ENCODE data around the gene DNPH1.

DNPH1 gene

GRCh38 chr6:43196337-43196736 lies 32.9 kb downstream of the DNPH1 start:
- no peaks in the 10 kb centered on the region for H3K4me1 Mint-ChIP-seq (ENCODE audit: low read depth)
- H3K9me3 Mint-ChIP-seq = no peaks in the 10 kb centered on the region
- no peak overlapping the region for H3K27ac Mint-ChIP-seq
- H3K36me3 Mint-ChIP-seq (ENCODE audit: low read depth) = peaks cover 80% of the 10 kb centered on the region
- no peak for DNase-seq
- H3K27me3 Mint-ChIP-seq = no peaks in the 10 kb centered on the region
- no peak overlapping the region for H3K4me3 Mint-ChIP-seq

GRCh38 chr6:43193929-43194328 lies 35.4 kb downstream of the DNPH1 start:
- no peak overlapping the region for H3K4me3 Mint-ChIP-seq
- H3K9me3 Mint-ChIP-seq = no peaks in the 10 kb centered on the region
- H3K4me1 Mint-ChIP-seq (ENCODE audit: low read depth) = peaks cover 8% of the 10 kb centered on the region
- no peaks in the 10 kb centered on the region for H3K27me3 Mint-ChIP-seq
- H3K27ac Mint-ChIP-seq = no peak overlapping the region
- peaks cover 76% of the 10 kb centered on the region for H3K36me3 Mint-ChIP-seq (ENCODE audit: low read depth)
- DNase-seq = no peak

- H3K36me3 Mint-ChIP-seq (ENCODE audit: low read depth) = peaks cover 81% of the 10 kb centered on the region
- no peak overlapping the region for H3K4me3 Mint-ChIP-seq
- peaks cover 13% of the 10 kb centered on the region for H3K4me1 Mint-ChIP-seq (ENCODE audit: low read depth)
- no peaks in the 10 kb centered on the region for H3K27me3 Mint-ChIP-seq
- no peaks in the 10 kb centered on the region for H3K9me3 Mint-ChIP-seq
- no peak overlapping the region for H3K27ac Mint-ChIP-seq
- no peak for DNase-seq
Measured at GRCh38 chr6:43192911-43193310, 36.4 kb downstream of the DNPH1 start.

GRCh38 chr6:43189776-43190304 lies 39.4 kb downstream of the DNPH1 start:
- no peaks in the 10 kb centered on the region for H3K9me3 Mint-ChIP-seq
- peaks cover 82% of the 10 kb centered on the region for H3K36me3 Mint-ChIP-seq (ENCODE audit: low read depth)
- H3K27ac Mint-ChIP-seq = no peak overlapping the region
- DNase-seq = no peak
- H3K4me3 Mint-ChIP-seq = no peak overlapping the region
- H3K4me1 Mint-ChIP-seq (ENCODE audit: low read depth) = peaks cover 29% of the 10 kb centered on the region
- no peaks in the 10 kb centered on the region for H3K27me3 Mint-ChIP-seq

- Mint-ChIP-seq H3K27ac (no peak overlapping the region), H3K36me3 (ENCODE audit: low read depth) (peaks cover 78% of the 10 kb centered on the region), H3K4me1 (ENCODE audit: low read depth) (peaks cover 42% of the 10 kb centered on the region)
Measured at GRCh38 chr6:43188426-43188825, 40.9 kb downstream of the DNPH1 start.

GRCh38 chr6:43187821-43188220 lies 41.5 kb downstream of the DNPH1 start:
- H3K9me3 Mint-ChIP-seq = no peaks in the 10 kb centered on the region
- H3K27me3 Mint-ChIP-seq = no peaks in the 10 kb centered on the region
- peaks cover 48% of the 10 kb centered on the region for H3K4me1 Mint-ChIP-seq (ENCODE audit: low read depth)
- DNase-seq = no peak
- no peak overlapping the region for H3K27ac Mint-ChIP-seq
- no peak overlapping the region for H3K4me3 Mint-ChIP-seq
- H3K36me3 Mint-ChIP-seq (ENCODE audit: low read depth) = peaks cover 72% of the 10 kb centered on the region

More at GRCh38 chr6:43188426-43188825, 40.9 kb downstream of the DNPH1 start:
- Mint-ChIP-seq H3K9me3 (no peaks in the 10 kb centered on the region), H3K27me3 (no peaks in the 10 kb centered on the region), H3K4me3 (no peak overlapping the region)
- no peak for DNase-seq

- Mint-ChIP-seq H3K27me3 (no peaks in the 10 kb centered on the region), H3K4me1 (ENCODE audit: low read depth) (peaks cover 56% of the 10 kb centered on the region), H3K4me3 (no peak overlapping the region), H3K27ac (no peak overlapping the region), H3K36me3 (ENCODE audit: low read depth) (peaks cover 72% of the 10 kb centered on the region), H3K9me3 (no peaks in the 10 kb centered on the region)
- DNase-seq = no peak
Measured at GRCh38 chr6:43186706-43187105, 42.6 kb downstream of the DNPH1 start.

GRCh38 chr6:43186019-43186418 lies 43.3 kb downstream of the DNPH1 start:
- Mint-ChIP-seq H3K36me3 (ENCODE audit: low read depth) (peaks cover 78% of the 10 kb centered on the region), H3K4me1 (ENCODE audit: low read depth) (peaks cover 62% of the 10 kb centered on the region)

GRCh38 chr6:43185391-43185985 lies 43.8 kb downstream of the DNPH1 start:
- peaks cover 62% of the 10 kb centered on the region for H3K4me1 Mint-ChIP-seq (ENCODE audit: low read depth)

More at GRCh38 chr6:43186019-43186418, 43.3 kb downstream of the DNPH1 start:
- Mint-ChIP-seq H3K4me3 (no peak overlapping the region), H3K27me3 (no peaks in the 10 kb centered on the region), H3K27ac (no peak overlapping the region), H3K9me3 (no peaks in the 10 kb centered on the region)
- DNase-seq = no peak

GRCh38 chr6:43184268-43184985 lies 44.9 kb downstream of the DNPH1 start:
- Mint-ChIP-seq H3K4me3 (peak overlapping the region; percentile 16), H3K4me1 (ENCODE audit: low read depth) (peaks cover 57% of the 10 kb centered on the region), H3K9me3 (no peaks in the 10 kb centered on the region), H3K36me3 (ENCODE audit: low read depth) (peaks cover 71% of the 10 kb centered on the region), H3K27me3 (no peaks in the 10 kb centered on the region), H3K27ac (peak overlapping the region; percentile 71)
- no peak for DNase-seq

More at GRCh38 chr6:43185391-43185985, 43.8 kb downstream of the DNPH1 start:
- Mint-ChIP-seq H3K36me3 (ENCODE audit: low read depth) (peaks cover 76% of the 10 kb centered on the region), H3K27me3 (no peaks in the 10 kb centered on the region), H3K27ac (peak overlapping the region; percentile 71), H3K4me3 (peak overlapping the region; percentile 11), H3K9me3 (no peaks in the 10 kb centered on the region)
- no peak for DNase-seq

- no peaks in the 10 kb centered on the region for H3K9me3 Mint-ChIP-seq
- no peaks in the 10 kb centered on the region for H3K27me3 Mint-ChIP-seq
- H3K36me3 Mint-ChIP-seq (ENCODE audit: low read depth) = peaks cover 74% of the 10 kb centered on the region
- no peak for DNase-seq
- H3K27ac Mint-ChIP-seq = peak overlapping the region; percentile 94
- H3K4me1 Mint-ChIP-seq (ENCODE audit: low read depth) = peaks cover 54% of the 10 kb centered on the region
- peak overlapping the region; percentile 93 for H3K4me3 Mint-ChIP-seq
Measured at GRCh38 chr6:43183441-43183840, 45.8 kb downstream of the DNPH1 start.

- Mint-ChIP-seq H3K27ac (peak within 1 kb of the TSS; percentile 94), H3K4me1 (ENCODE audit: low read depth) (peaks cover 54% of the 10 kb centered on the region), H3K27me3 (no peaks in the 10 kb centered on the region), H3K36me3 (ENCODE audit: low read depth) (peaks cover 74% of the 10 kb centered on the region), H3K4me3 (peak within 1 kb of the TSS; percentile 93), H3K9me3 (no peaks in the 10 kb centered on the region)
- DNase-seq = peak; percentile 88
Measured at GRCh38 chr6:43181942-43182860, 47.1 kb downstream of the DNPH1 start, which contains the start of gene CUL9. Gene CUL9, plus strand, starts transcription at chr6:43182196. Its CDS starts 2,115 bp downstream, at chr6:43184311.

- Mint-ChIP-seq H3K36me3 (ENCODE audit: low read depth) (peaks cover 73% of the 10 kb centered on the region), H3K9me3 (no peaks in the 10 kb centered on the region)
Measured at GRCh38 chr6:43181621-43181941, 47.7 kb downstream of the DNPH1 start.

GRCh38 chr6:43180985-43181384 lies 48.3 kb downstream of the DNPH1 start:
- Mint-ChIP-seq H3K27ac (peak overlapping the region; percentile 94), H3K36me3 (ENCODE audit: low read depth) (peaks cover 73% of the 10 kb centered on the region), H3K4me3 (peak overlapping the region; percentile 93), H3K4me1 (ENCODE audit: low read depth) (peaks cover 51% of the 10 kb centered on the region), H3K9me3 (no peaks in the 10 kb centered on the region), H3K27me3 (no peaks in the 10 kb centered on the region)
- no peak for DNase-seq

More at GRCh38 chr6:43181621-43181941, 47.7 kb downstream of the DNPH1 start:
- Mint-ChIP-seq H3K4me1 (ENCODE audit: low read depth) (peaks cover 54% of the 10 kb centered on the region), H3K27ac (peak overlapping the region; percentile 94), H3K4me3 (peak overlapping the region; percentile 93), H3K27me3 (no peaks in the 10 kb centered on the region)
- DNase-seq = no peak
